DOHH2 (cell line): ENCODE measurements around the gene EVL.

Experiments
- H3F3A ChIP-seq: fragments of 200-600 bp; sonication (generic), shearing (Covaris generic); 2 replicates; pipeline ENCODE4 v1.6.0; 2016; ENCODE audit warnings: antibody characterized with exemption, mild to moderate bottlenecking; ENCODE audit not compliant: control insufficient read depth, insufficient read depth
- H3K27ac ChIP-seq: fragments of 200-600 bp; sonication (generic); 2 replicates; pipeline ENCODE4 v1.5.1; 2014; ENCODE audit warnings: low read depth, mild to moderate bottlenecking, low read length, moderate library complexity
- H3K27me3 ChIP-seq: fragments of 200-600 bp; sonication (generic); 2 replicates; pipeline ENCODE4 v1.6.1; 2014; ENCODE audit warnings: mild to moderate bottlenecking, low read length, mixed read lengths; ENCODE audit not compliant: control insufficient read depth
- H3K36me3 ChIP-seq: fragments of 200-600 bp; sonication (generic); 2 replicates; pipeline ENCODE4 v1.6.1; 2014; ENCODE audit warnings: mild to moderate bottlenecking, low read length, moderate library complexity, mixed read lengths; ENCODE audit not compliant: control insufficient read depth
- H3K4me1 ChIP-seq: fragments of 200-600 bp; sonication (generic); 2 replicates; pipeline ENCODE4 v1.6.1; 2014; ENCODE audit warnings: mild to moderate bottlenecking, low read length, mixed read lengths; ENCODE audit not compliant: control insufficient read depth
- H3K4me2 ChIP-seq: fragments of 200-600 bp; sonication (generic); 2 replicates; pipeline ENCODE4 v1.6.0; 2014; ENCODE audit warnings: mild to moderate bottlenecking, low read length, moderate library complexity
- H3K4me3 ChIP-seq: fragments of 200-600 bp; sonication (generic); 2 replicates; pipeline ENCODE4 v1.5.1; 2014; ENCODE audit warnings: mild to moderate bottlenecking, low read length, mixed read lengths
- H3K79me2 ChIP-seq: fragments of 200-600 bp; sonication (generic); 2 replicates; pipeline ENCODE4 v1.6.1; 2014; ENCODE audit warnings: mild to moderate bottlenecking, low read length, mixed read lengths; ENCODE audit not compliant: control insufficient read depth
- H3K9me2 ChIP-seq: fragments of 200-600 bp; sonication (generic); replicated peaks from 2 replicates; pipeline ENCODE4 v1.6.1; 2014; ENCODE audit warnings: mild to moderate bottlenecking, low read length, mixed read lengths; ENCODE audit not compliant: control insufficient read depth
- H3K9me3 ChIP-seq: fragments of 200-600 bp; sonication (generic); 2 replicates; pipeline ENCODE4 v1.6.1; 2014; ENCODE audit warnings: antibody characterized with exemption, low read length, mixed read lengths; ENCODE audit not compliant: control insufficient read depth, insufficient read depth
- H4K20me1 ChIP-seq: fragments of 200-600 bp; sonication (generic); 2 replicates; pipeline ENCODE4 v1.6.0; 2014; ENCODE audit warnings: low read depth, mild to moderate bottlenecking, antibody characterized with exemption, low read length, moderate library complexity; ENCODE audit not compliant: control insufficient read depth, insufficient read depth
- EZH2phosphoT487 ChIP-seq: fragments of 200-600 bp; sonication (generic); IDR thresholded peaks from 2 replicates; pipeline ENCODE4 v1.6.1; 2017; ENCODE audit warnings: borderline replicate concordance, mild to moderate bottlenecking, antibody characterized with exemption, low read length, moderate library complexity, mixed read lengths
- TF ChIP-seq, protein P1 (sequence below): fragments of 200-600 bp; sonication (generic); IDR thresholded peaks from one replicate; pipeline ENCODE4 v1.5.1; 2014; ENCODE audit warnings: antibody characterized with exemption, mild to moderate bottlenecking, low read depth, low read length; ENCODE audit not compliant: poor library complexity, severe bottlenecking

EVL gene, protein sequence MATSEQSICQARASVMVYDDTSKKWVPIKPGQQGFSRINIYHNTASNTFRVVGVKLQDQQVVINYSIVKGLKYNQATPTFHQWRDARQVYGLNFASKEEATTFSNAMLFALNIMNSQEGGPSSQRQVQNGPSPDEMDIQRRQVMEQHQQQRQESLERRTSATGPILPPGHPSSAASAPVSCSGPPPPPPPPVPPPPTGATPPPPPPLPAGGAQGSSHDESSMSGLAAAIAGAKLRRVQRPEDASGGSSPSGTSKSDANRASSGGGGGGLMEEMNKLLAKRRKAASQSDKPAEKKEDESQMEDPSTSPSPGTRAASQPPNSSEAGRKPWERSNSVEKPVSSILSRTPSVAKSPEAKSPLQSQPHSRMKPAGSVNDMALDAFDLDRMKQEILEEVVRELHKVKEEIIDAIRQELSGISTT

GRCh38 chr14:100065111-100065871 is at the start of gene EVL:
Gene EVL (plus strand): TSS chr14:100065422. CDS start chr14:100065501, 79 bp downstream.
- peak within 1 kb of the TSS; percentile 70 for H3K4me3 ChIP-seq
- peaks cover 21% of the 10 kb centered on the region for H3K79me2 ChIP-seq
- H3K4me2 ChIP-seq = peak within 1 kb of the TSS; percentile 92

GRCh38 chr14:100017553-100017952 is 47.7 kb upstream of the EVL start:
- no peak overlapping the region for H3K4me3 ChIP-seq
- H3K79me2 ChIP-seq = no peaks in the 10 kb centered on the region
- no peaks in the 10 kb centered on the region for H3F3A ChIP-seq
- no peak overlapping the region for H3K27ac ChIP-seq
- no peaks in the 10 kb centered on the region for H3K9me2 ChIP-seq
- 0 out of 2 replicates have a peak, but pooled peaks cover 7% of the 10 kb centered on the region for H3K4me1 ChIP-seq
- no peaks in the 10 kb centered on the region for H3K27me3 ChIP-seq
- H3K9me3 ChIP-seq = no peaks in the 10 kb centered on the region
- H3K4me2 ChIP-seq = no peak overlapping the region
- no peak for TF ChIP-seq EZH2phosphoT487
- TF ChIP-seq, protein P1, sequence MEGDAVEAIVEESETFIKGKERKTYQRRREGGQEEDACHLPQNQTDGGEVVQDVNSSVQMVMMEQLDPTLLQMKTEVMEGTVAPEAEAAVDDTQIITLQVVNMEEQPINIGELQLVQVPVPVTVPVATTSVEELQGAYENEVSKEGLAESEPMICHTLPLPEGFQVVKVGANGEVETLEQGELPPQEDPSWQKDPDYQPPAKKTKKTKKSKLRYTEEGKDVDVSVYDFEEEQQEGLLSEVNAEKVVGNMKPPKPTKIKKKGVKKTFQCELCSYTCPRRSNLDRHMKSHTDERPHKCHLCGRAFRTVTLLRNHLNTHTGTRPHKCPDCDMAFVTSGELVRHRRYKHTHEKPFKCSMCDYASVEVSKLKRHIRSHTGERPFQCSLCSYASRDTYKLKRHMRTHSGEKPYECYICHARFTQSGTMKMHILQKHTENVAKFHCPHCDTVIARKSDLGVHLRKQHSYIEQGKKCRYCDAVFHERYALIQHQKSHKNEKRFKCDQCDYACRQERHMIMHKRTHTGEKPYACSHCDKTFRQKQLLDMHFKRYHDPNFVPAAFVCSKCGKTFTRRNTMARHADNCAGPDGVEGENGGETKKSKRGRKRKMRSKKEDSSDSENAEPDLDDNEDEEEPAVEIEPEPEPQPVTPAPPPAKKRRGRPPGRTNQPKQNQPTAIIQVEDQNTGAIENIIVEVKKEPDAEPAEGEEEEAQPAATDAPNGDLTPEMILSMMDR = no peak
- no peaks in the 10 kb centered on the region for H3K36me3 ChIP-seq
- no peaks in the 10 kb centered on the region for H4K20me1 ChIP-seq

More at GRCh38 chr14:100065111-100065871, at the start of gene EVL:
- H3K27me3 ChIP-seq = no peaks in the 10 kb centered on the region
- TF ChIP-seq, protein P1 = no peak
- TF ChIP-seq EZH2phosphoT487 = no peak
- peak within 1 kb of the TSS; percentile 88 for H3K27ac ChIP-seq
- no peaks in the 10 kb centered on the region for H3K9me2 ChIP-seq
- peaks cover 15% of the 10 kb centered on the region; the same call in 1 of the 2 replicates for H3K36me3 ChIP-seq
- H4K20me1 ChIP-seq = no peaks in the 10 kb centered on the region
- H3F3A ChIP-seq = peaks cover 7% of the 10 kb centered on the region; the same call in 1 of the 2 replicates
- H3K4me1 ChIP-seq = peaks cover 57% of the 10 kb centered on the region
- H3K9me3 ChIP-seq = no peaks in the 10 kb centered on the region

DNA sequence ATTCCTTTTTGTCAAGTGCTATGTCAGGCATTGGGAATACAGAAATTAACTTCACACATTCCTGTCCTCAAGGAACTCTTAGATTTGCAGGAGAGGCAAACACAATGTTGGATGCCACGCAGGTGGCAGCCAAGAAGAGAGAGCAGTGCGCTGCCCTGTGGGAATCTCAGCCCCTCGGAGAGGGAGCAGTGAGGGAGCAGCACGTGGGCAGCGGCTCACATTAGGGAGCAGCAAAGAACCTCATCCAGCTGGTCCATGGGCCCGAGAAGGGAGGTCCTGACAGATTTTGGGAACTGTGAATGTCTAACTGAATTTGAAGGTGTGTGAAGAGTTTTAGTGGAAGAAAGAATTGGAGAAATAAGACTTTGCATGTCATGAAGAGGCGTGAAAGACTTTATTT is 47.2 kb upstream of the EVL start:
- TF ChIP-seq EZH2phosphoT487 = no peak
- TF ChIP-seq, protein P1 = no peak
- no peak overlapping the region for H3K4me2 ChIP-seq
- H3K27me3 ChIP-seq = no peaks in the 10 kb centered on the region
- H3K9me2 ChIP-seq = no peaks in the 10 kb centered on the region
- H3K9me3 ChIP-seq = no peaks in the 10 kb centered on the region
- H3K79me2 ChIP-seq = no peaks in the 10 kb centered on the region
- 0 out of 2 replicates have a peak, but pooled peaks cover 7% of the 10 kb centered on the region for H3K4me1 ChIP-seq
- H4K20me1 ChIP-seq = no peaks in the 10 kb centered on the region
- no peaks in the 10 kb centered on the region for H3F3A ChIP-seq
- H3K4me3 ChIP-seq = no peak overlapping the region
- no peak overlapping the region for H3K27ac ChIP-seq
- no peaks in the 10 kb centered on the region for H3K36me3 ChIP-seq
